Measurements from ENCODE around the gene CNOT9. TPM values are rescaled to one million over a fixed set of nuclear protein-coding genes. Genes with fewer than 3 reads are reported as not detected.
"Not testable (repeated sequence)": the region's sequence is repeated elsewhere in the genome, so short reads cannot be mapped to it uniquely, and the experiment has no call there.

The CNOT9 gene, protein sequence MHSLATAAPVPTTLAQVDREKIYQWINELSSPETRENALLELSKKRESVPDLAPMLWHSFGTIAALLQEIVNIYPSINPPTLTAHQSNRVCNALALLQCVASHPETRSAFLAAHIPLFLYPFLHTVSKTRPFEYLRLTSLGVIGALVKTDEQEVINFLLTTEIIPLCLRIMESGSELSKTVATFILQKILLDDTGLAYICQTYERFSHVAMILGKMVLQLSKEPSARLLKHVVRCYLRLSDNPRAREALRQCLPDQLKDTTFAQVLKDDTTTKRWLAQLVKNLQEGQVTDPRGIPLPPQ
- 54.0 and 54.2 TPM in 2 replicates for total RNA-seq (2022)
- Bru-seq, nascent RNA = percentile 94 among the genes with signal in this experiment
- BruChase-seq, experiment 1, labeled RNA remaining after a 6-hour chase = percentile 87 among the genes with signal in this experiment
- BruChase-seq, experiment 2, labeled RNA remaining after a 2-hour chase = percentile 94 among the genes with signal in this experiment
- long read RNA-seq, full-length matches to known transcripts = 10 of 16 reads
- long read RNA-seq, partial matches to known transcripts = 1 of 16 reads
- long read RNA-seq, other reads (novel, unspliced or antisense) = 5 of 16 reads

DNA sequence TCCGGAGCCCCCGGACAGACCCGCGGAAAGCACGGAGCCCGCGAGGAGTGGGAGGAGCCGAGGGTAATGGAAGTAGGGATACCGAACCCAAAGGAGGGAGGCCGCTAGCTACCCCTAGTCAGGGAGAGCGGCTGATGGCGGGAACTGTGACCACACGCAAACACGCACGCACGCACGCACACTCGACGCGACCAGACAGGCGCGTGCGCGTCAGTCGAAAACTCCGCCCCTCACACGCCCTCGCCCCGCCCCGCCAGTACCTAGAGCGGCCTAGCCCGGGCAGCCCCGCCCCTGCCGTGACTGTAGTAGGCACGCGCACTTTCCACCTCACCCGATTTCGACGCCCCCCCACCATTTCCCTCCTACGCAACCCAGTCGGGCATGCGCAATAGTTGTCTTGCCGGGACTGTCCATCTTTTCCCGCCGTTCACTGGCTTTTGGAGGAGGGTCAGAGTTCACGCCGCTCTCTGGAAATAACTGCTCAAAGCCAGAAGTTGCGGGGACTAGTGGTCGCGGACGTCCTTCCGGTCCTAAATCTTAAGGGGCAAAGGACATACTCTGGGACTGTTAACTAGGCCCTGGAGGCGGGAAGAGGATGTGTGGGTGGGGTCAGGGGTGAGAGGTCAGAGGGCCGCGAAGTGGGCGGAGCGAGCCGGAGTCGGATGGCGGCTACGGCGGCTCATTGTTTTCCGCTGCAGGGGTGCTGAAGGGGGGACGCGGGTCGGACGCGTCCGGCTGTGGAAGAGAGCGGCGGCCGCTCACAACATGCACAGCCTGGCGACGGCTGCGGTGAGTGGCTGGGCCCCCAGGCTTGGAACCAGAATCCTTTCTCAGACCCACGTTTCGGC, at the start of gene CNOT9, which contains the start of gene USP37:
CNOT9 (plus strand) TSS at position 650 of the 848 bp plus-strand sequence; CDS start at position 766, 116 bp downstream.
USP37 (minus strand) TSS at position 162 of the 848 bp plus-strand sequence. CDS start 9,698 bp downstream, outside the sequence.
- CTCF ChIA-PET = no interaction called here
- intact Hi-C loops (cut with micrococcal nuclease; ENCODE audit: unreplicated experiment) = no loop called here
- no TSS peak for BruUV-seq (replicated peaks)
- TF ChIP-seq, protein P1, sequence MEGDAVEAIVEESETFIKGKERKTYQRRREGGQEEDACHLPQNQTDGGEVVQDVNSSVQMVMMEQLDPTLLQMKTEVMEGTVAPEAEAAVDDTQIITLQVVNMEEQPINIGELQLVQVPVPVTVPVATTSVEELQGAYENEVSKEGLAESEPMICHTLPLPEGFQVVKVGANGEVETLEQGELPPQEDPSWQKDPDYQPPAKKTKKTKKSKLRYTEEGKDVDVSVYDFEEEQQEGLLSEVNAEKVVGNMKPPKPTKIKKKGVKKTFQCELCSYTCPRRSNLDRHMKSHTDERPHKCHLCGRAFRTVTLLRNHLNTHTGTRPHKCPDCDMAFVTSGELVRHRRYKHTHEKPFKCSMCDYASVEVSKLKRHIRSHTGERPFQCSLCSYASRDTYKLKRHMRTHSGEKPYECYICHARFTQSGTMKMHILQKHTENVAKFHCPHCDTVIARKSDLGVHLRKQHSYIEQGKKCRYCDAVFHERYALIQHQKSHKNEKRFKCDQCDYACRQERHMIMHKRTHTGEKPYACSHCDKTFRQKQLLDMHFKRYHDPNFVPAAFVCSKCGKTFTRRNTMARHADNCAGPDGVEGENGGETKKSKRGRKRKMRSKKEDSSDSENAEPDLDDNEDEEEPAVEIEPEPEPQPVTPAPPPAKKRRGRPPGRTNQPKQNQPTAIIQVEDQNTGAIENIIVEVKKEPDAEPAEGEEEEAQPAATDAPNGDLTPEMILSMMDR (IDR thresholded peaks at IDR 0.05; ENCODE audit: unreplicated experiment) = no peak
- peaks cover 29% of the 10 kb centered on the region for H3K4me1 Mint-ChIP-seq (ENCODE audit: low read depth, unreplicated experiment)
- H3K4me3 Mint-ChIP-seq (ENCODE audit: low read depth, unreplicated experiment) = peak within 1 kb of the TSS; percentile 77
- peak within 1 kb of the TSS; percentile 89 for H3K27ac Mint-ChIP-seq (ENCODE audit: unreplicated experiment)
- H3K27me3 Mint-ChIP-seq (ENCODE audit: unreplicated experiment) = no peaks in the 10 kb centered on the region
- peak; percentile 100 for DNase-seq
- peaks cover 66% of the 10 kb centered on the region for H3K36me3 Mint-ChIP-seq (ENCODE audit: insufficient read depth, unreplicated experiment)
- H3K9me3 Mint-ChIP-seq (ENCODE audit: low read depth, unreplicated experiment) = no peaks in the 10 kb centered on the region

DNA sequence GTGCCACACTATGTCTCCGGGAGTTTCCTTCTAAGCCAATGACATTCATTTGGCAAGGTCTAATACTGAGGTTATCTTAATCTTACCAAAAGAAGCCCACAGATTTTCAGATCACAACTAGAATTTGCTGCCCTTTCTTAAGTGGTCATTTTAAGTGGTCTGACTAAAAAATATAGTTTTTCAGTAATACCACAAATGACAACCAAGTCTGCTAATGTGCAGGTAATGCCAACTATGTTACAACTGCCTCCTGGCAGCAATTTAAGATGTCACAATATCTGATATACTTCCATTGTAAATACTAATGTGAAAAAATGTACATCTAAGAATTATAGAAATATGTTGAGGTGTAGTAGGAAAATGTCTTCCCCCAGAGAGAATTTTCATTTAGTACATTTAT, 49.8 kb upstream of the CNOT9 start:
- no peak for DNase-seq
- Mint-ChIP-seq H3K9me3 (ENCODE audit: low read depth, unreplicated experiment) (no peaks in the 10 kb centered on the region), H3K27me3 (ENCODE audit: unreplicated experiment) (no peaks in the 10 kb centered on the region), H3K4me1 (ENCODE audit: low read depth, unreplicated experiment) (no peaks in the 10 kb centered on the region), H3K36me3 (ENCODE audit: insufficient read depth, unreplicated experiment) (peaks cover 5% of the 10 kb centered on the region), H3K4me3 (ENCODE audit: low read depth, unreplicated experiment) (no peak overlapping the region), H3K27ac (ENCODE audit: unreplicated experiment) (no peak overlapping the region)
- no TSS peak for BruUV-seq (replicated peaks)
- CTCF ChIA-PET = no interaction called here
- intact Hi-C loops (cut with micrococcal nuclease; ENCODE audit: unreplicated experiment) = no loop called here
- TF ChIP-seq, protein P1 (IDR thresholded peaks at IDR 0.05; ENCODE audit: unreplicated experiment) = no peak

DNA sequence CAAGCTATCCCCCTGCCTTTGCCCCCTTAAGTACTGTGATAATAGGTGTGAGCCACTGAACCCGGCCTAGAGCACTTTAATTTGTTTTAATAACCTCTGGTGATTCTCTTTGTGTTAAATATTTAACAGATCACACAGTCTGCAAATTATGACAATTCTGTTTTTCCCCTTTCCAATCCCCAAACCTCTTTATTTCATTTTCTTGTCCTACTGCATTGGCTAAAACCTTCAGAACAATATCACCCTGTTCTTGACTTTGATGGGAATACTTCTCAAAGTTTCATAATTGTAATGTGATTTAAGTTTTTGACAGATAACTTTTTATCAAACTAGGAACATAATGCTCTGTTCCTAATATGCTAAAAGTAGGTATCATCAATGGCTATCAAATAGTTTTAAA, 45.0 kb upstream of the CNOT9 start:
- no peak overlapping the region for H3K27ac Mint-ChIP-seq (ENCODE audit: unreplicated experiment)
- H3K4me3 Mint-ChIP-seq (ENCODE audit: low read depth, unreplicated experiment) = no peak overlapping the region
- H3K36me3 Mint-ChIP-seq (ENCODE audit: insufficient read depth, unreplicated experiment) = peaks cover 28% of the 10 kb centered on the region
- CTCF ChIA-PET = no interaction called here
- DNase-seq = no peak
- peaks cover 3% of the 10 kb centered on the region for H3K9me3 Mint-ChIP-seq (ENCODE audit: low read depth, unreplicated experiment)
- TF ChIP-seq, protein P1 (IDR thresholded peaks at IDR 0.05; ENCODE audit: unreplicated experiment) = no peak
- H3K27me3 Mint-ChIP-seq (ENCODE audit: unreplicated experiment) = no peaks in the 10 kb centered on the region
- no peaks in the 10 kb centered on the region for H3K4me1 Mint-ChIP-seq (ENCODE audit: low read depth, unreplicated experiment)
- intact Hi-C loops (cut with micrococcal nuclease; ENCODE audit: unreplicated experiment) = no loop called here
- no TSS peak for BruUV-seq (replicated peaks)

DNA sequence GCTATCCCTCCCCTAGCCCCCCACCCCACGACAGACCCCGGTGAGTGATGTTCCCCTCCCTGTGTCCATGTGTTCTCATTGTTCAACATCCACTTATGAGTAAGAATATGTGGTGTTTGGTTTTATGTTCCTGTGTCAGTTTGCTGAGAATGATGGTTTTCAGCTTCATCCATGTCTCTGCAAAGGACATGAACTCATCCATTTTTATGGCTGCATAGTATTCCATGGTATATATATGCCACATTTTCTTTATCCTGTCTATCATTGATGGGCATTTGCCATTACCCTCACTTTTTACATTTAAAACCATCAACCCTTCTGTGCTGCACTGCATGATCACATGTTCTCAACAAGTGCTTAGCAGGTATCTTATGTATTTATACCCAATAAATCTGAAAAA, 40.2 kb upstream of the CNOT9 start:
- H3K27me3 Mint-ChIP-seq (ENCODE audit: unreplicated experiment); intact Hi-C loops (cut with micrococcal nuclease; ENCODE audit: unreplicated experiment); BruUV-seq (replicated peaks); H3K9me3 Mint-ChIP-seq (ENCODE audit: low read depth, unreplicated experiment); H3K4me3 Mint-ChIP-seq (ENCODE audit: low read depth, unreplicated experiment); H3K4me1 Mint-ChIP-seq (ENCODE audit: low read depth, unreplicated experiment); DNase-seq; H3K27ac Mint-ChIP-seq (ENCODE audit: unreplicated experiment): not testable (repeated sequence)
- H3K36me3 Mint-ChIP-seq (ENCODE audit: insufficient read depth, unreplicated experiment) = peaks cover 43% of the 10 kb centered on the region
- CTCF ChIA-PET = interaction anchor here (0.6 kb wide), 2 partner anchors 35 to 389 kb away, joined by 3 read pairs; no protein-coding TSS in a partner anchor
